AG08396 (cell line): ENCODE results near the gene ATP4B.

Source experiments
- DNase-seq: peaks from one replicate; pipeline ENCODE4 v3.0.0; 2012; ENCODE audit warnings: low spot score, mixed read lengths

ATP4B gene

GRCh38 chr13:113607056-113607888, 50.7 kb downstream of the ATP4B start:
- no peak for DNase-seq

- DNase-seq, result no peak
These were observed 52.0 kb downstream of the ATP4B start for GRCh38 chr13:113605866-113606438.

- no peak for DNase-seq
These were observed 52.5 kb downstream of the ATP4B start for GRCh38 chr13:113605461-113605860.

GRCh38 chr13:113604186-113604585, 53.8 kb downstream of the ATP4B start:
- DNase-seq, result no peak

GRCh38 chr13:113603116-113603710, 54.8 kb downstream of the ATP4B start:
- no peak for DNase-seq

GRCh38 chr13:113602291-113602988, 55.6 kb downstream of the ATP4B start:
- no peak for DNase-seq

- DNase-seq, result no peak
These were observed 56.6 kb downstream of the ATP4B start for GRCh38 chr13:113601166-113602070.

GRCh38 chr13:113599391-113599790, 58.6 kb downstream of the ATP4B start:
- DNase-seq, result no peak
